ENCODE results near the gene ADAMTS9. TPM values are rescaled to one million over a fixed set of nuclear protein-coding genes. Genes with fewer than 3 reads are reported as not detected.

Gene ADAMTS9
- total and polyA plus RNA-seq, 2 experiments from 2014 or later = 0.31 to 0.81 TPM

- TF ChIP-seq JUNB (IDR thresholded peaks at IDR 0.05; ENCODE audit: unreplicated experiment) (no peak), ZNF331 (CRISPR knock-in tag; IDR thresholded peaks at IDR 0.05; ENCODE audit: low read depth) (no peak), NANOG (IDR thresholded peaks at IDR 0.05; ENCODE audit: borderline replicate concordance) (no peak), CTCF (conservative IDR thresholded peaks at IDR 0.05; ENCODE audit: low read depth in 2 of 2) (no peak), EZH2phosphoT487 (IDR thresholded peaks at IDR 0.05; ENCODE audit: unreplicated experiment) (no peak), ETS1 (IDR thresholded peaks at IDR 0.05) (no peak), CREB1 (CRISPR knock-in tag; IDR thresholded peaks at IDR 0.05; ENCODE audit: low read depth) (no peak), ZNF114 (CRISPR knock-in tag; IDR thresholded peaks at IDR 0.05) (no peak), EZH2 (IDR thresholded peaks at IDR 0.05; ENCODE audit: low read depth, unreplicated experiment) (no peak), STAT1 (IDR thresholded peaks at IDR 0.05; ENCODE audit: unreplicated experiment) (no peak), REST (IDR thresholded peaks at IDR 0.05; ENCODE audit: unreplicated experiment) (no peak)
Observed at GRCh38 chr3:64514889-64515288, 172.9 kb downstream of the ADAMTS9 start (continued).

GRCh38 chr3:64509206-64509605 lies 178.6 kb downstream of the ADAMTS9 start:
- H4K20me1 ChIP-seq (replicated peaks; ENCODE audit: insufficient read depth) = no peaks in the 10 kb centered on the region
- ATAC-seq = no peak
- Mint-ChIP-seq H3K27me3 (ENCODE audit: insufficient read depth, low read depth, poor library complexity) (peaks cover 4% of the 10 kb centered on the region), H3K9me3 (peaks cover 2% of the 10 kb centered on the region; the same call in 1 of the 3 replicates), H3K4me3 (no peak overlapping the region), H3K27ac (no peak overlapping the region), H3K4me1 (peaks cover 8% of the 10 kb centered on the region), H3K36me3 (ENCODE audit: low read depth) (no peaks in the 10 kb centered on the region)
- no peak for DNase-seq (ENCODE audit: low spot score)
- H2AFZ ChIP-seq = no peak overlapping the region
- H3K79me2 ChIP-seq (replicated peaks; ENCODE audit: insufficient read depth) = no peaks in the 10 kb centered on the region
- 0 out of 2 replicates have a peak, but pooled peaks cover 7% of the 10 kb centered on the region for H3K4me1 ChIP-seq (ENCODE audit: insufficient read depth)
- no peaks in the 10 kb centered on the region for H3F3A ChIP-seq (replicated peaks; ENCODE audit: low read depth)
- no peaks in the 10 kb centered on the region for H3K9me2 ChIP-seq (ENCODE audit: insufficient read depth)
- no peak overlapping the region for H3K4me2 ChIP-seq
- H3K27me3 ChIP-seq (ENCODE audit: insufficient read depth) = no peaks in the 10 kb centered on the region
- no peak overlapping the region for H3K4me3 ChIP-seq
- no peak overlapping the region for H3K27ac ChIP-seq (ENCODE audit: low read depth)
- H3K36me3 ChIP-seq (ENCODE audit: insufficient read depth) = no peaks in the 10 kb centered on the region
- no peak for TF ChIP-seq ETS1 (IDR thresholded peaks at IDR 0.05)
- TF ChIP-seq REST (IDR thresholded peaks at IDR 0.05; ENCODE audit: unreplicated experiment) = no peak
- no peak for TF ChIP-seq NANOG (IDR thresholded peaks at IDR 0.05; ENCODE audit: borderline replicate concordance)
- TF ChIP-seq EZH2phosphoT487 (IDR thresholded peaks at IDR 0.05; ENCODE audit: unreplicated experiment) = no peak
- no peak for TF ChIP-seq JUNB (IDR thresholded peaks at IDR 0.05; ENCODE audit: unreplicated experiment)
- TF ChIP-seq EZH2 (IDR thresholded peaks at IDR 0.05; ENCODE audit: low read depth, unreplicated experiment) = no peak
- no peak for TF ChIP-seq POLR2AphosphoS5 (IDR thresholded peaks at IDR 0.05; ENCODE audit: low read depth)
- TF ChIP-seq CTCF (conservative IDR thresholded peaks at IDR 0.05; ENCODE audit: low read depth in 2 of 2) = no peak
